Measurements from ENCODE around the gene USP32. TPM values are rescaled to one million over a fixed set of nuclear protein-coding genes. Genes with fewer than 3 reads are reported as not detected.
"Not testable (repeated sequence)": the region's sequence is repeated elsewhere in the genome, so short reads cannot be mapped to it uniquely, and the experiment has no call there.

The USP32 gene
- total and polyA plus RNA-seq, 2 of the 8 experiments (the other 6 are each of a cell fraction or from before 2014, with no cell fraction given), result 29.6 to 112 TPM

DNA sequence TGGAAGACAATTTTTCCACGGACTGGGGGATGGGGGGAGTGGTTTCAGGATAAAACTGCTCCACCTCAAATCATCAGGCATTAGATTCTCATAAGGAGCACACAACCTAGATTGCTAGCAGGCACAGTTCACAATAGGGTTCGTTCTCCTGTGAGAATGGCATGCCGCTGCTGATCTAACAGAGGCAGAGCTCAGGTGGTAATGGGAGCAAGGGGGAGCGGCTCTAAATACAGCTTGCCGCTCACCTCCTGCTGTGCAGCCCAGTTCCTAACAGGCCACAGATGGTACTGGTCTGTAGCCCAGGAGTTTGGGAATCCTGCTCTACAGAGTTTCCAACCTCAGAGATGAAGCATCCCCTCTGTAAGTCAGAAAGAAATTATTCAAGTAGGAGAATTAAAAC, 215.2 kb downstream of the USP32 start:
- H3K4me3 ChIP-seq (ENCODE audit: extremely low read depth in 1 of 4, insufficient read depth in 2 of 4, low read depth in 3 of 4, low read length in 4 of 4); H3K79me2 ChIP-seq (ENCODE audit: control insufficient read depth in 1 of 2, insufficient read depth in 2 of 2, low read length in 2 of 2); H4K91ac ChIP-seq (replicated peaks; ENCODE audit: insufficient read length, low read length); H3K4me1 ChIP-seq (replicated peaks in 1 of 4; ENCODE audit: control insufficient read depth in 3 of 4, insufficient read depth in 4 of 4, low read length in 3 of 4); H2BK20ac ChIP-seq (ENCODE audit: low read length); DNase-seq (ENCODE audit: low read depth in 1 of 2, low spot score in 2 of 2); H3K4ac ChIP-seq (replicated peaks; ENCODE audit: insufficient read length, low read depth, low read length); H3K4me2 ChIP-seq (ENCODE audit: insufficient read depth in 1 of 2, low read depth in 2 of 2, low read length in 2 of 2); H2AFZ ChIP-seq (ENCODE audit: low read length); H2BK120ac ChIP-seq (replicated peaks; ENCODE audit: low read depth, low read length); FAIRE-seq; H3K27me3 ChIP-seq (replicated peaks in 1 of 4; ENCODE audit: control insufficient read depth in 3 of 4, extremely low read depth in 1 of 4, insufficient read depth in 3 of 4, low read length in 3 of 4); H4K20me1 ChIP-seq (replicated peaks in 1 of 2; ENCODE audit: control insufficient read depth in 1 of 2, insufficient read depth in 2 of 2, low read length in 2 of 2); H3K23ac ChIP-seq (ENCODE audit: insufficient read length); H3K79me1 ChIP-seq (ENCODE audit: low read depth, low read length); H3K23me2 ChIP-seq (ENCODE audit: low read depth, low read length); H3K9me3 ChIP-seq (ENCODE audit: insufficient read depth in 2 of 2, low read depth in 1 of 2, low read length in 1 of 2); H4K5ac ChIP-seq (ENCODE audit: insufficient read length, low read depth, low read length); H3K56ac ChIP-seq (replicated peaks; ENCODE audit: insufficient read length, low read depth, low read length); H2BK12ac ChIP-seq (ENCODE audit: low read depth, low read length); H3K18ac ChIP-seq (ENCODE audit: extremely low read depth, low read length); POLR2A ChIA-PET (ENCODE audit: partially characterized antibody); H2BK15ac ChIP-seq (ENCODE audit: low read length); H3K14ac ChIP-seq (ENCODE audit: insufficient read length); H3K27ac ChIP-seq (ENCODE audit: low read depth, low read length); H2BK5ac ChIP-seq (ENCODE audit: low read depth, low read length); H2AK5ac ChIP-seq (ENCODE audit: low read depth, low read length); H3K9ac ChIP-seq (replicated peaks in 1 of 4; ENCODE audit: extremely low read depth in 1 of 4, low read depth in 3 of 4, low read length in 3 of 4); H4K8ac ChIP-seq (ENCODE audit: extremely low read depth, insufficient read depth, low read length): not testable (repeated sequence)
- peaks cover 0 to 19% (median 5%) of the 10 kb centered on the region in 4 experiments; a peak in 5 of 8 replicates for H3K36me3 ChIP-seq (ENCODE audit: control insufficient read depth in 2 of 4, insufficient read depth in 4 of 4, low read length in 3 of 4)
- CTCF ChIA-PET (ENCODE audit: partially characterized antibody), result interaction anchor here (0.6 to 0.8 kb wide), 2 partner anchors 17 to 464 kb away, joined by 3 read pairs; no protein-coding TSS in a partner anchor
- TF ChIP-seq POLR2AphosphoS5 (IDR thresholded peaks at IDR 0.05; ENCODE audit: low read depth, low read length), result peak; percentile 48; the same call in 1 of the 2 replicates
- 82% methylated on average over 5 of the region's 5 CpGs; no CpG with 5 or more reads in 1 of the 2 experiments for WGBS, 2 experiments (ENCODE audit: extremely low coverage in 1 of 2, insufficient coverage in 1 of 2, insufficient read length in 1 of 2, insufficient replicate concordance in 2 of 2, low coverage in 1 of 2, low lambda C conversion rate in 2 of 2, missing lambda C conversion rate in 1 of 2)
